HCT116 (cell line): ENCODE results near the gene TNNC1. TPM values are rescaled to one million over a fixed set of nuclear protein-coding genes. Genes with fewer than 3 reads are reported as not detected.

Experiments
- ATAC-seq: fragments of 200-7000 bp; cut with Tn5 transposase; 2 replicates; pipeline ENCODE4 v1.9.1; 2020; ENCODE audit warnings: mild to moderate bottlenecking, moderate library complexity
- BruUV-seq: library from RNA; stranded (reverse); fragments of 400-500 nt; replicated peaks from 2 replicates; lab custom pipeline; 2021; lab: Mats Ljungman, UMichigan
- CTCF ChIA-PET: fragments of 300-600 bp; sonication (Branson Sonifier 250); formaldehyde crosslinking; loops from one replicate; lab custom pipeline; 2021; ENCODE audit warnings: antibody characterized with exemption; lab: Charles Lee
- POLR2A ChIA-PET: fragments of 300-600, 350-600 bp; sonication (Branson Sonifier 250); formaldehyde crosslinking; loops from one replicate; lab custom pipeline; 2021; ENCODE audit warnings: antibody characterized with exemption; lab: Charles Lee
- RAD21 ChIA-PET, 2 experiments: fragments of 300-600 bp; sonication (Branson Sonifier 250); formaldehyde crosslinking; loops; one replicate each; lab custom pipeline; 2023; ENCODE audit warnings: low total read pairs in 2 of 2; ENCODE audit not compliant: uncharacterized antibody in 2 of 2, unreplicated experiment in 2 of 2, low non-redundant PET in 1 of 2; lab: Charles Lee
- DNase-seq: peaks from one replicate; pipeline ENCODE4 v3.0.0-alpha.2; 2010; ENCODE audit warnings: low read depth, low spot score
- H2AFZ ChIP-seq: fragments of 200-600 bp; shearing (Covaris generic), sonication (generic); 2 replicates; pipeline ENCODE4 v1.6.1; 2017; ENCODE audit warnings: low read depth, mixed run types, mixed read lengths, antibody characterized with exemption, low read length; ENCODE audit not compliant: poor library complexity, severe bottlenecking
- H3K27ac ChIP-seq: 2 replicates; pipeline ENCODE4 v1.5.1; 2012; ENCODE audit warnings: low read depth, low read length
- H3K27me3 ChIP-seq: fragments of 200-600 bp; sonication (generic); 2 replicates; pipeline ENCODE4 v1.6.1; 2016; ENCODE audit warnings: mixed run types, low read length, mixed read lengths; ENCODE audit not compliant: insufficient read depth
- H3K36me3 ChIP-seq, 2 experiments: fragments of 200-500 bp in 1 of 2; fragments of 200-600 bp in 1 of 2; sonication (Bioruptor generic) in 1 of 2; sonication (generic) in 1 of 2; 2 replicates each; pipeline versions ENCODE4 v1.5.1 to v1.6.1; 2014 to 2016; ENCODE audit warnings: low read length in 2 of 2, inconsistent platforms in 1 of 2, mixed read lengths in 1 of 2, mixed run types in 1 of 2; ENCODE audit not compliant: insufficient read depth in 2 of 2, control insufficient read depth in 1 of 2
- H3K4me1 ChIP-seq, 2 experiments: fragments of 200-600 bp in 1 of 2; sonication (generic) in 1 of 2; 2 replicates each; pipeline versions ENCODE4 v1.5.1 to v1.6.1; 2012 to 2017; ENCODE audit warnings: low read length in 2 of 2, inconsistent platforms in 1 of 2, mild to moderate bottlenecking in 1 of 2, mixed read lengths in 1 of 2, mixed run types in 1 of 2, moderate library complexity in 1 of 2; ENCODE audit not compliant: insufficient read depth in 2 of 2, control insufficient read depth in 1 of 2
- H3K4me2 ChIP-seq: fragments of 200-600 bp; sonication (generic); 2 replicates; pipeline ENCODE4 v1.6.1; 2017; ENCODE audit warnings: mixed run types, low read length, mixed read lengths
- H3K4me3 ChIP-seq, 2 experiments: fragments of 200-600 bp in 1 of 2; sonication (generic) in 1 of 2; replicated peaks in 1 of 2; 2 replicates each; pipeline ENCODE4 v1.5.1; 2011 to 2016; ENCODE audit warnings: low read length in 2 of 2, control low read depth in 1 of 2, low read depth in 1 of 2, mild to moderate bottlenecking in 1 of 2, mixed read lengths in 1 of 2, mixed run types in 1 of 2
- H3K79me2 ChIP-seq: fragments of 200-600 bp; sonication (generic); 2 replicates; pipeline ENCODE4 v1.6.1; 2017; ENCODE audit warnings: mild to moderate bottlenecking, mixed run types, low read length, moderate library complexity, mixed read lengths; ENCODE audit not compliant: insufficient read depth
- H3K9ac ChIP-seq: fragments of 200-600 bp; sonication (generic); 2 replicates; pipeline ENCODE4 v1.6.1; 2016; ENCODE audit warnings: low read length, mixed read lengths
- H3K9me2 ChIP-seq: fragments of 200-600 bp; sonication (generic), shearing (Covaris generic); 2 replicates; pipeline ENCODE4 v1.6.1; 2017; ENCODE audit warnings: mixed run types, mild to moderate bottlenecking, moderate library complexity; ENCODE audit not compliant: insufficient read depth
- H3K9me3 ChIP-seq, 2 experiments: fragments of 200-500 bp in 1 of 2; fragments of 200-600 bp in 1 of 2; sonication (Bioruptor generic) in 1 of 2; sonication (generic) in 1 of 2; 2 replicates each; pipeline ENCODE4 v1.6.1; 2014 to 2017; ENCODE audit warnings: low read length in 2 of 2, mixed read lengths in 2 of 2, inconsistent platforms in 1 of 2, low read depth in 1 of 2, mild to moderate bottlenecking in 1 of 2, mixed run types in 1 of 2, moderate library complexity in 1 of 2; ENCODE audit not compliant: control insufficient read depth in 1 of 2, insufficient read depth in 1 of 2
- H4K20me1 ChIP-seq: fragments of 200-600 bp; sonication (generic), shearing (Covaris generic); 2 replicates; pipeline ENCODE4 v1.6.1; 2017; ENCODE audit warnings: mixed run types, mild to moderate bottlenecking, moderate library complexity; ENCODE audit not compliant: insufficient read depth
- CEBPB ChIP-seq: IDR thresholded peaks from 2 replicates; pipeline ENCODE4 v1.6.1; 2012; ENCODE audit warnings: low read depth
- EGR1 ChIP-seq: IDR thresholded peaks from 2 replicates; pipeline ENCODE4 v1.6.1; 2012; ENCODE audit warnings: low read depth
- ELF1 ChIP-seq: IDR thresholded peaks from 2 replicates; pipeline ENCODE4 v1.6.1; 2012; ENCODE audit warnings: low read depth, borderline replicate concordance
- EZH2 ChIP-seq: fragments of 200-600 bp; sonication (generic); IDR thresholded peaks from 2 replicates; pipeline ENCODE4 v1.6.1; 2017; ENCODE audit warnings: antibody characterized with exemption, mixed run types
- FOSL1 ChIP-seq: IDR thresholded peaks from 2 replicates; pipeline ENCODE4 v1.6.1; 2012; ENCODE audit warnings: low read depth
- JUND ChIP-seq: IDR thresholded peaks from 2 replicates; pipeline ENCODE4 v1.6.1; 2012
- POLR2AphosphoS5 ChIP-seq: IDR thresholded peaks from 2 replicates; pipeline ENCODE4 v1.6.1; 2011; ENCODE audit warnings: mild to moderate bottlenecking, low read depth, low read length, moderate library complexity
- RAD21 ChIP-seq: IDR thresholded peaks from 2 replicates; pipeline ENCODE4 v1.6.1; 2012; ENCODE audit warnings: low read depth, mild to moderate bottlenecking
- SIN3A ChIP-seq: IDR thresholded peaks from 2 replicates; pipeline ENCODE4 v1.6.1; 2012; ENCODE audit warnings: low read depth
- SRF ChIP-seq: IDR thresholded peaks from 2 replicates; pipeline ENCODE4 v1.6.1; 2012; ENCODE audit warnings: low read depth
- ZFX ChIP-seq: fragments of 450-650 bp; IDR thresholded peaks from 2 replicates; pipeline ENCODE4 v1.6.1; 2017
- intact Hi-C: fragments of 100-400 bp; cut with micrococcal nuclease; formaldehyde crosslinking; loops from 2 replicates; pipeline ENCODE4 v1.10.0; 2022
- total RNA-seq: library from RNA; stranded (reverse); gene quantifications from one replicate; pipeline ENCODE4 v1.2.1, GENCODE V29; 2021; ENCODE audit not compliant: unreplicated experiment
- TF ChIP-seq, protein P1 (sequence below), 3 experiments: fragments of 200-600 bp in 1 of 3; sonication (generic) in 1 of 3; IDR thresholded peaks in 2 of 3; conservative IDR thresholded peaks in 1 of 3; 2 replicates each; pipeline ENCODE4 v1.5.1; 2012 to 2017; ENCODE audit warnings: low read depth in 2 of 3, low read length in 2 of 3, antibody characterized with exemption in 1 of 3, borderline replicate concordance in 1 of 3, control low read depth in 1 of 3, mild to moderate bottlenecking in 1 of 3, mixed read lengths in 1 of 3, mixed run types in 1 of 3, moderate library complexity in 1 of 3; ENCODE audit not compliant: insufficient read depth in 1 of 3
- TF ChIP-seq, protein P2 (sequence below): IDR thresholded peaks from 2 replicates; pipeline ENCODE4 v1.6.1; 2011; ENCODE audit warnings: mild to moderate bottlenecking, low read length, moderate library complexity; ENCODE audit not compliant: insufficient replicate concordance; ENCODE audit errors: extremely low read depth
- TF ChIP-seq, protein P3 (sequence below): IDR thresholded peaks from 2 replicates; pipeline ENCODE4 v1.6.1; 2012

Gene TNNC1
- total RNA-seq, 1 experiment from 2014 or later: 2.2 TPM

DNA sequence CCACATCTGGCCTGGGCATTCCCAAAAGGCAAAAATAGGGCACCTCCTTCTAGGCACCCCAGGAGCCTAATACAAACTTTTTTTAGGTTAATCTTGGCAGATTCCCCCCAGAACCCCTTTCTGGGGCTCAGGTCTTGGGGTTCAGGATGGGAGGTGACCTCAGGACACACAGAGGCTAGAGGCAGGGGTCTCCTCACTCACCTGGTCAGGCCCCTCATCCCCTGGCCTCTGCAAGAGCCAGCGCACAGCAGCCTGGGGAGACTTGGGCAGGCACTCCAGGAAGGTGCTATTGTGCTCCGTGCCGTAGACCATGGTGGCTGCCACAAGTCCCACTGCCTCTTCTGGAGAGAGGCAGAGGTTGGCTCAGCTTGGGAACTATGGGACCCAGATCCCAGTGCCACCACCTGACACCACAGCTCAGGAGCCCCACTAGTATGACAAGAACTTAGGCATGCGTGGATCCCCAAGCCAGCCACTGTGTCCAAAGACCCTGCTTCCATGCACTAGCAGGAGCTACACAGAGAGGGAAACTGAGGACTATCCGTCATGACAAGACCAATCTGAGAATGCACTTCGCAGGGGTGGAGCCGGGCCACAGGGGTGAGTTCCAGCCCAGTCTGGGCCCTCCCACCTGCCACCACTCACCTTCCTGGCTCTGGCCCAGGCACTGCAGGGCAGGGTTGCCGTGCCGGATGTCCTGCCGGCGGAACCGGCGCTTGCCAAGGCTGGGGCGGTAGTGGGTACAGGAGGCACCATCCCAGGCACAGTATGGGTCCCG is 16.3 kb downstream of the TNNC1 start:
- Histone ChIP-seq H3K4me2 (no peak overlapping the region), H3K9me3 (no peaks in the 10 kb centered on the region), H4K20me1 (no peaks in the 10 kb centered on the region), H3K9ac (no peak overlapping the region), H3K4me3 (no peak overlapping the region), H2AFZ (no peak overlapping the region), H3K79me2 (no peaks in the 10 kb centered on the region), H3K27ac (no peak overlapping the region), H3K4me1 (no peaks in the 10 kb centered on the region), H3K27me3 (no peaks in the 10 kb centered on the region), H3K9me2 (no peaks in the 10 kb centered on the region), H3K36me3 (no peaks in the 10 kb centered on the region)
- ChIA-PET POLR2A (no interaction called here), RAD21 (no interaction called here), CTCF (no interaction called here)
- DNase-seq (no peak), ATAC-seq (no peak)
- no TSS peak for BruUV-seq
- no peak for TF ChIP-seq SIN3A
- no peak for TF ChIP-seq RAD21
- no peak for TF ChIP-seq FOSL1
- TF ChIP-seq EZH2: no peak
- TF ChIP-seq ZFX: no peak
- TF ChIP-seq POLR2AphosphoS5: no peak
- no peak for TF ChIP-seq EGR1
- TF ChIP-seq, protein P1, sequence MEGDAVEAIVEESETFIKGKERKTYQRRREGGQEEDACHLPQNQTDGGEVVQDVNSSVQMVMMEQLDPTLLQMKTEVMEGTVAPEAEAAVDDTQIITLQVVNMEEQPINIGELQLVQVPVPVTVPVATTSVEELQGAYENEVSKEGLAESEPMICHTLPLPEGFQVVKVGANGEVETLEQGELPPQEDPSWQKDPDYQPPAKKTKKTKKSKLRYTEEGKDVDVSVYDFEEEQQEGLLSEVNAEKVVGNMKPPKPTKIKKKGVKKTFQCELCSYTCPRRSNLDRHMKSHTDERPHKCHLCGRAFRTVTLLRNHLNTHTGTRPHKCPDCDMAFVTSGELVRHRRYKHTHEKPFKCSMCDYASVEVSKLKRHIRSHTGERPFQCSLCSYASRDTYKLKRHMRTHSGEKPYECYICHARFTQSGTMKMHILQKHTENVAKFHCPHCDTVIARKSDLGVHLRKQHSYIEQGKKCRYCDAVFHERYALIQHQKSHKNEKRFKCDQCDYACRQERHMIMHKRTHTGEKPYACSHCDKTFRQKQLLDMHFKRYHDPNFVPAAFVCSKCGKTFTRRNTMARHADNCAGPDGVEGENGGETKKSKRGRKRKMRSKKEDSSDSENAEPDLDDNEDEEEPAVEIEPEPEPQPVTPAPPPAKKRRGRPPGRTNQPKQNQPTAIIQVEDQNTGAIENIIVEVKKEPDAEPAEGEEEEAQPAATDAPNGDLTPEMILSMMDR (IDR thresholded peaks at IDR 0.05 in 2 of 3, conservative IDR thresholded peaks at IDR 0.05 in 1 of 3; ENCODE audit: borderline replicate concordance in 1 of 3, insufficient read depth in 1 of 3, low read depth in 2 of 3, low read length in 2 of 3): no peak
- TF ChIP-seq, protein P2, sequence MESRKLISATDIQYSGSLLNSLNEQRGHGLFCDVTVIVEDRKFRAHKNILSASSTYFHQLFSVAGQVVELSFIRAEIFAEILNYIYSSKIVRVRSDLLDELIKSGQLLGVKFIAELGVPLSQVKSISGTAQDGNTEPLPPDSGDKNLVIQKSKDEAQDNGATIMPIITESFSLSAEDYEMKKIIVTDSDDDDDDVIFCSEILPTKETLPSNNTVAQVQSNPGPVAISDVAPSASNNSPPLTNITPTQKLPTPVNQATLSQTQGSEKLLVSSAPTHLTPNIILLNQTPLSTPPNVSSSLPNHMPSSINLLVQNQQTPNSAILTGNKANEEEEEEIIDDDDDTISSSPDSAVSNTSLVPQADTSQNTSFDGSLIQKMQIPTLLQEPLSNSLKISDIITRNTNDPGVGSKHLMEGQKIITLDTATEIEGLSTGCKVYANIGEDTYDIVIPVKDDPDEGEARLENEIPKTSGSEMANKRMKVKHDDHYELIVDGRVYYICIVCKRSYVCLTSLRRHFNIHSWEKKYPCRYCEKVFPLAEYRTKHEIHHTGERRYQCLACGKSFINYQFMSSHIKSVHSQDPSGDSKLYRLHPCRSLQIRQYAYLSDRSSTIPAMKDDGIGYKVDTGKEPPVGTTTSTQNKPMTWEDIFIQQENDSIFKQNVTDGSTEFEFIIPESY: no peak
- TF ChIP-seq CEBPB: no peak
- TF ChIP-seq SRF: no peak
- TF ChIP-seq ELF1: no peak
- TF ChIP-seq JUND: no peak
- TF ChIP-seq, protein P3, sequence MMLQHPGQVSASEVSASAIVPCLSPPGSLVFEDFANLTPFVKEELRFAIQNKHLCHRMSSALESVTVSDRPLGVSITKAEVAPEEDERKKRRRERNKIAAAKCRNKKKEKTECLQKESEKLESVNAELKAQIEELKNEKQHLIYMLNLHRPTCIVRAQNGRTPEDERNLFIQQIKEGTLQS: no peak
- intact Hi-C loops: no loop called here
